AG09309 (cell line): ENCODE data around the gene GNB1.

ENCODE experiments used
- DNase-seq: peaks from one replicate; pipeline ENCODE4 v3.0.0-alpha.2; 2010; ENCODE audit warnings: low read depth
- H3K4me3 ChIP-seq: 2 replicates; pipeline ENCODE4 v1.5.1; 2011; ENCODE audit warnings: mild to moderate bottlenecking, low read depth, low read length, moderate library complexity; ENCODE audit not compliant: control insufficient read depth
- TF ChIP-seq, protein P1 (sequence below): IDR thresholded peaks from 2 replicates; pipeline ENCODE4 v1.5.1; 2011; ENCODE audit warnings: mild to moderate bottlenecking, low read depth, low read length, inconsistent platforms; ENCODE audit not compliant: insufficient read depth, control insufficient read depth; ENCODE audit errors: missing control alignments

GNB1 gene

DNA sequence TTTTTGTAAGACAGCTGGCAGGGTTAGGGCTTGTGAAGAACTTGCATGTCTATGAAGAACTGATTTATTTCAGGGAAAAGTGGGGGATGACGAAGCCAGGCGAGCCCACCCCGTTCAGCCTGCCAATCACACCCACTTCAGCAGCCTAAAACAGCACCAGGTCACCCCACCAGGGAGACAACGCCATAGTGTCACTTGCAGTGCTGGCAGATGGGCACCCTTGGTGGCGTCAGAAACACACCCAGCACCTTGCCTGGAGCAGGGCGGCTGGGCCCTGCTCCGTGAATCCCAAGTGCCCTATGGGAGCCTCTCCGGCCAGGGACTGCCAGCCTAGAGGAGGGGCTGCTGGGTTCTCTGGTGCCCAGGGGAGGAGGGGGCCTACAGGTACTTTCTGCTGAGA lies 107.6 kb downstream of the GNB1 start:
- no peak for DNase-seq
- TF ChIP-seq, protein P1, sequence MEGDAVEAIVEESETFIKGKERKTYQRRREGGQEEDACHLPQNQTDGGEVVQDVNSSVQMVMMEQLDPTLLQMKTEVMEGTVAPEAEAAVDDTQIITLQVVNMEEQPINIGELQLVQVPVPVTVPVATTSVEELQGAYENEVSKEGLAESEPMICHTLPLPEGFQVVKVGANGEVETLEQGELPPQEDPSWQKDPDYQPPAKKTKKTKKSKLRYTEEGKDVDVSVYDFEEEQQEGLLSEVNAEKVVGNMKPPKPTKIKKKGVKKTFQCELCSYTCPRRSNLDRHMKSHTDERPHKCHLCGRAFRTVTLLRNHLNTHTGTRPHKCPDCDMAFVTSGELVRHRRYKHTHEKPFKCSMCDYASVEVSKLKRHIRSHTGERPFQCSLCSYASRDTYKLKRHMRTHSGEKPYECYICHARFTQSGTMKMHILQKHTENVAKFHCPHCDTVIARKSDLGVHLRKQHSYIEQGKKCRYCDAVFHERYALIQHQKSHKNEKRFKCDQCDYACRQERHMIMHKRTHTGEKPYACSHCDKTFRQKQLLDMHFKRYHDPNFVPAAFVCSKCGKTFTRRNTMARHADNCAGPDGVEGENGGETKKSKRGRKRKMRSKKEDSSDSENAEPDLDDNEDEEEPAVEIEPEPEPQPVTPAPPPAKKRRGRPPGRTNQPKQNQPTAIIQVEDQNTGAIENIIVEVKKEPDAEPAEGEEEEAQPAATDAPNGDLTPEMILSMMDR, result no peak
- H3K4me3 ChIP-seq, result no peak overlapping the region

DNA sequence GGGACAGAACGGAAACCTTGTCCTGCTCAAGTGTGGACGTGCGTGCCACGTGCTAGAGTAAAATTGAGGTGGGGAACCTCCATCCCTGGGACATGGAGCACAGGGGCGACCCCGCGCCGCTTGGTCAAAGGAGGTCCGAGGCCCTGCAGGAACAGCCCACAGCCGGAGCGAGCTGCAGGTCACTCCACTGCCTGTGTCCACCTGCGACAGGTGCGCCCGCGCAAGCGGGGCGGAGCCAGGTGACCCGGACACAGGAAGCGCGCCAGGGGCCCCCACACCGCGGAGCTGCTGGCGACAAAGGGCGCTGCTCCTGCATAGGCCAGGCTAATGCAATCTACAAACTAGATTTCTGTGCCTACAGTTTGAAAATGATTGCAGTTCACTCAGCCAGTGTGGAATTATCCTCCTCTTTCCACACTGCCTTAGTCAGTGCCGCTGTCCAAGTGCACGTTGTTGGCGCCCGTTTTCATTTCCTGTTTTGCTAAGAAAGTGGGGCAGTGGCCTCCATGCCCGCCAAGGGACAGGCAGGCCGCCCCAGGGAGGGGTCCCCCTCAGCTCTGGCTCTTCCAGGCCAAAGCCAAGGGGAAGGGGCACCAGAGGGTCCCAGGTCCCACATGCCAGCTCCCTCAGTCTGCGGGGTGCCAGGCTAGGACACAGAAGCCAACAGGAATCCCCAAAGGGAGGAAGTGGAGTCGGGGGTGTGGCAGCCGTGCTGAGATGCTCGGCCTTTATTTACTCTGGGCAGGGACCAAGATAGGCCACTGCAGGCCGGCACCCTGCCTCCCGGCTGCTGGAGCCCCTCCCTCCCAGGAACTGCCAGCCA lies 108.3 kb downstream of the GNB1 start:
- no peak overlapping the region for H3K4me3 ChIP-seq
- TF ChIP-seq, protein P1, result no peak
- DNase-seq, result peak; percentile 8

DNA sequence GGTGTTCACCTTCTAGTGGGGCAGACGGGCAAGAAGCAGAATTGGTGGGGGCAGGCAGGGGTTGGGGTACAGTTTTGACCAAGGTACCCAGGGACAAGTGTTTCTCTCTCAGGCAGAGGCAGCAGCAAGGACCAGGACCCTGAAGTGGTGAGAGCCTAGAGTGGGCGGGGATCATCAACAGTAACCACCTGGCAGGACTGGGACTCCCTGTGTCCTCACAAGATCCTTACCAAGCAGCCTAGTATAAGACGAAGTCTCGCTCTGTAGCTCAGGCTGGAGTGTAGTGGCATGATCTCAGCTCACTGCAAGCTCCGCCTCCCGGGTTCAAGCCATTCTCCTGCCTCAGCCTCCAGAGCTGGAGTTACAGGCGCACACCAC lies 109.4 kb downstream of the GNB1 start:
- TF ChIP-seq, protein P1, result no peak
- DNase-seq, result no peak
- no peak overlapping the region for H3K4me3 ChIP-seq

DNA sequence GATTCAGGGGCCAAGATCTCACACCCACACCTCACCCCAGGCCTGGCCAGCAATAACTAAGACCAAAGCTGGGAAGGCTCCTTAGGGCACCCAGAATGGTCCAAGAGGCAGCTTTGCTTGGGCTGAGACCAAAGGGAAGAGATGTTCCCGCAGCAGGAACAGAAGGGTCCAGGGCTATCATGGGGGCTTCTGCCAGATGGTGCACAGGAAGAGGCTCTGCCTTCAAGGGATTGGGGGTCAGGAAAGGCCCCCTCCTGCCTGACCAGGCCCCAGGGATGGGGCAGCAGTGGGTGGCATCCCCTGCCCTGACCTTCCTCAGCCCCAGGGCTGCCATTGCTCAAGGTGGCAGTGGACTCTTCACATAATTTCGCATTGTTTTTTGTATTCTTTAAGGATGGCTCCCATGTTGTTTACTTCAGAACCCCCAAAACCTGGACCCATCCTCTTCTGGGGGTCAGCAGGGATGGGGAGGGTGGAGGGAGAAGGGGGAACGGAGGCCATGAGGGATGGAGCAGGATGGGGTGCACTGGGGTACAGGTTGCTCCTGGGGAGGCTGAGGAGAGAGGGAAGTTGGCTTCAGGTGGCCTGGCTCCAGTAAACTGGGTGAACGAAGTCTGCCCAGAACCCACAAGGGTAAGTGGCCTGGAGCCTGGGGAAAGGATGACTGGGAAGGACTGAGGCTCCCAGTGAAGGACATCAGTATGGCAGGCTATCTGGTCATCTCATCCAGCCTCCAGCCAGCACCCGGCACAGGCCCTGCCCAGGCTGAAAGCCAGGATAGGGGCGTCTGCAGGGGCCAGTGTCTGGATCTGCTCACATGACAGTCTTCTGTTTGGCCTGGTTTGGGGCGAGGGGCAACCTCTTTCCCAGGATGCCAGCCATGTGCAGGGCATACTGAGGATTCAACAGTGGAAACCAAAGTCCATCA lies 110.0 kb downstream of the GNB1 start:
- no peak for DNase-seq
- H3K4me3 ChIP-seq, result no peak overlapping the region
- TF ChIP-seq, protein P1, result no peak

DNA sequence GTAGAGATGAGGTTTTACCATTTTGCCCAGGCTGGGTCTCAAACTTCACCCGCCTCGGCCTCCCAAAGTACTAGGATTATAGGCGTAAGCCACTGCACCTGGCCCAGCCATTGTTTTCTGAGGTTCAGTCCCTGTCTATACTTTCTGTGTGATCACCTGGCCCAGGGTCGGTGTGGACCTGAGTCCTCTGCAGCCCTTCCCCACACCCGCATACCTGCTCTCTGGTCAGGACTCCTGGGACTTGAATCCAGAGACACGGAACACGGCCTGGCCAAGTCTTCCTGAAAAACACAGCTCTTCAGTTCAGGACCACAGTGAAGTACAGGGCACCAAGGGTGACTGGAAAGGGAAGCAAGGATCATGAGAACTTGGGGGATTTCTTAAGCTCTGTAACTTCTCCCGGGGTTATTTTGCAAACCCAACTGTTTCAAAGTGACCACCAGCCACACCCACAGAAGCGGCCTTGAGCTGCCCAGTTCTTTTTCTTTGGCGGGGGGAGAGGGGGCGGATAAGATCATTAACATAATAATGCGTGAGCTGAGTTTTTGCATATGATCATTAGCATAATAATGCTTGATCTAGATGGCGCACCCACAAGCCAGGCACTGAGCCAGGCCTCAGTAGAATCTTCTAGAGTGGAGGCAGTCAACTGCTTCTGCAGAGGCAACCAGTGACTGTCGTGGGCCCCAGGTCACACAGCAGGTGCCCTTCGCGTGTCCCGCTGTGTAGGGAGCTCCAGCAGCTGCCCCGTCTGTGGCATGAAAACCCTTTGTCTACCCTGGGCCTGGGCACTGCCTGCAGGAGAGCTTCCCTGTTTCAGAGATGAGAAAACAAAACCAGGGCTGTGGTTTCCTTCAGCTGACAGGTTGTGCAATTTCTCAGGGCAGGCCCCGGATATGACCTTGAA lies 110.9 kb downstream of the GNB1 start:
- H3K4me3 ChIP-seq, result no peak overlapping the region
- DNase-seq, result peak; percentile 11
- TF ChIP-seq, protein P1, result no peak

DNA sequence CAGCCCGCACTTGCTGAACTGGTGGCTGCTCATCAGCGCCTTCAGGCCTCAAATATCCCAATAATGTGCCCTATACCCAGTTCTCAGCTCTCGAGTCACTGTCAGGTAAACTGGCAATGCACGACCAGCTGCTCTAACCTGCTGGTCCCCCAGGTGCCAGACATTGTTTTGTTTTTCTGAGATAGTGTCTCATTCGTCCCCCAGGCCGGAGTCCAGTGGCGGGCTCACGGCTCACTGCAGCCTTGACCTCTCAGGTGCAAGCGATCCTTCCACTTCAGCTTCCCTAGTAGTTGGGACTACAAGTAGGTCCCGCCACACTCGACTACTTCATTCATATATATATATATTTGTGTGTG lies 111.6 kb downstream of the GNB1 start:
- DNase-seq, result no peak
- no peak overlapping the region for H3K4me3 ChIP-seq
- TF ChIP-seq, protein P1, result no peak
